ENCODE measurements around the gene FNDC11.

Gene FNDC11

DNA sequence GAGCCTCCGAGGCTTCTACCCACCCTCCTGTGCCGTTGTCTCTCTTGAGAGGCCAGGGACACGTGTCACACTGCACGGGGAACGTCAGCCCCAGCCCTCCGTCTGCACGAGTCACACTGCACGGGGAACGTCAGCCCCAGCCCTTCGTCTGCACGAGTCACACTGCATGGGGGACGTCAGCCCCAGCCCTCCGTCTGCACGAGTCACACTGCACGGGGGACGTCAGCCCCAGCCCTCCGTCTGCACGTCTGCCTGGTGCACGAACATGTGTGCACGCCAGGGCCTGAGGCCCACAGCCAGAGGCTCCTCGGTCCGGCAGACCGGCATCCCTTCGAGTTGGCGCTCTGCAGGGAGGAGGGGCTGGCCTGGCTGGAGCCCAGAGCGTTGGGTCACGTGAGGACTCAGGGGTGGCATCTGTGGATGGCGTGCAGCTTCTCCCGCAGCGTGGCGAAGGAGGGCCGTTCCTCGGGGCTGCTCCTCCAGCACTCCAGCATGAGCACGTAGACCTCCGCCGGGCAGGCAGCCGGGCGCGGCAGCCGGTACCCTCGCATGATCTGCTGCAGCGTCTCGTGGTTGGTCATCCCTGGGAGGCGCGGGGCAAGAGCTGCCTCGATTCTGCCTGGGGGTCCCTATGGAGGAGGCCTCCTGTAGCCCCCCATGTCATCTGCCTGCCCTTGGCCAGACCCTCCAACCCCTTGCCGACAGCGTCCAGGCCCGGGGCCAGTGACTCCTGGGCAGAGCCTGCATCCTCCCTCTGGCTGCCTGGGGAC is 13.4 kb upstream of the FNDC11 start:
- peak; percentile 11 for DNase-seq

DNA sequence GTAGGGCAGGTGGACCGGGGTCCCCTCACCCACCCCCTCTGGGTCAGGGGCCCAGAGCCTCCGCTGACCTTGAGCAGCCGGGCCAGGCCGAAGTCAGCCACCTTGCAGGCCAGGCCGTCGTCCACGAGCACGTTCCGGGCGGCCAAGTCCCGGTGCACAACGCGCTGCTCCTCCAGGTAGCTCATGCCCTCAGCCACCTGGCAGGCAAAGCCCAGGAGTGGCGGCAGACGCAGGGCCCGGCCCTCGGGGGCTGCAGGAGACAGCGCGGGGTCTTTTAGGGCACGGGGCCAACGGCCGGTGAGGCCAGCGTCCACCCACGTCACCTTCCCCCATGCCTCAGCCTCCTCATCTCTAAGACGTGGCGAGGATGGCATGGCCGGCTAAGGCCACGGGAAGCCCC is 12.6 kb upstream of the FNDC11 start:
- DNase-seq, result no peak

DNA sequence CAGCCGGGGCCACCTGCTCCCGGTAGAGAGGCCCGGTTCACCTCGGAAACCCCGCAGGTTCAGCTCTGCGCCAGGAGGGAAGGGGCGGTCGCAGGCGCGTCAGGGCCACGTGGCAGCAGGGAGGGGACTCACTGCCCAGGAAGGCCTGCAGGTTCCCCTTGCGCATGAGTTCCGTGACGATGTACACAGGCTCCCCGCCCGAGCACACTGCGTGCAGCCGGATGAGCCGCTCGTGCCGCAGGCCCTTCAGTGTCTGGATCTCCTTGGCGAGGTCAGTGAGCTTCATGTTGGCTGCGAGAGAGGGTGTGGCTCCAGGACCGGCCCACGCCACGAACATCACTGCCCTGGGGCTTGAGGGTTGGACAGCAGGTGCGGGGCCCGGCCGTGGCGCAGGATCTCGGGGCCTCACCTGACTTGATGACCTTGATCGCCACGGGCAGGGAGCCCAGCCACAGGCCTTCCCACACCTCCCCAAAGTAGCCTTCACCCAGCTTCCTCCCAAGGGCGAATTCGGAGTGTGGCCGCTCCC is 11.9 kb upstream of the FNDC11 start:
- DNase-seq, result no peak

DNA sequence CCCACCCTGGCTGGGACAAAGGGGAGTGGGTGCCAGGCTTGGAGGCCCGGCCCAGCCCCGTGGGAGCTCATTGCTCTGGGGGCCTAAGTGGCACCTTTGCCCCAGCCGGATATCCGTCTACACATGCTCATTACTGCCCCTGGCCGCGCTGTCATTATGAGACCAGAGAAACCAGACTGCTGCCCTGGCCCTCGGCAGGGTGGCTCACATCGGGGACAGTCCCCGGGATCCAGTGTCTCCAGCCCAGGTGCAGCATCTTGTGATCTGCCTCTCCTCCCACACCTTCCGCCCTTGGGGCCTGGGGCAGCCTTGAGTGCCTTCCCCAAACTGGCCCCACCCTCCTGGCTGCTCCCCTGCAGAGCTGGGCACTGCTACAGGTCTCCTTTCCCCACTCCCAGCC is 11.3 kb upstream of the FNDC11 start:
- no peak for DNase-seq

DNA sequence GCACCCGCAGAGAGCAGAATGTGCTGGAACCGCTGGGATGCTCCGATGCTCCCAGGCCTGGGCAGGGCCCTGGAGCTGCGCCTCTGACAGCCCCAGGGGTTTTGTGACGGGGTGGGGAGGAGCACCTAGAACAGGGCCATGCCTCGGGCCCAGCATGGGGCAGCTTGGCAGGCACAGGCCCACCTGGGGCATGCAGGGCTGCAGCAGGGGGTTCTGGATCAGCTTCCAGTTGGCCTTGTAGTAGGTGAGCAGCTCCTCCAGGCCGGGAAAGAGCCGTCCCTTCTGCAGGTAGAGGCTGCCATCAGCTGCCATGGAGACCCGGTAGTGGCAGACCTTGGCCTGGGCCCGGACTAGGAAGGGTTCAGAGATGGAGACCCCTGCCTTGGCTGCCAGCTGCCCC is 10.8 kb upstream of the FNDC11 start:
- DNase-seq, result no peak

DNA sequence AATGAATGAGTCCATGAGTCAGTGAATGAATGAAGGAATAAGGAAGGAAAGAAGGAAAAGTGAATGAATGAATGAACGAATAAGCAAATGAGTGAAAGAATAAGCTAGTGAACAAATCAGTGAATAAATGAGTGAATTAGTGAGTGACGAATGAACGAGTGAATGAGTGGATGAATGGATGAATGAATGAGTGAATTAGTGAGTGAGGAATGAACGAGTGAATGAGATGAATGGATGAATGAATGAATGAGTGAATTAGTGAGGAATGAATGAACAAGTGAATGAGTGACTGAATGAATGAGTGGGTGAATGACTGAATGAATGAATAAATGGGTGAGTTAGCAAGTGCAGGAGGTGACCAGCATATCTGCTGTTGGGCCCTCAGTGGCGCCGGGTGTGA is 10.2 kb upstream of the FNDC11 start:
- DNase-seq, result no peak

DNA sequence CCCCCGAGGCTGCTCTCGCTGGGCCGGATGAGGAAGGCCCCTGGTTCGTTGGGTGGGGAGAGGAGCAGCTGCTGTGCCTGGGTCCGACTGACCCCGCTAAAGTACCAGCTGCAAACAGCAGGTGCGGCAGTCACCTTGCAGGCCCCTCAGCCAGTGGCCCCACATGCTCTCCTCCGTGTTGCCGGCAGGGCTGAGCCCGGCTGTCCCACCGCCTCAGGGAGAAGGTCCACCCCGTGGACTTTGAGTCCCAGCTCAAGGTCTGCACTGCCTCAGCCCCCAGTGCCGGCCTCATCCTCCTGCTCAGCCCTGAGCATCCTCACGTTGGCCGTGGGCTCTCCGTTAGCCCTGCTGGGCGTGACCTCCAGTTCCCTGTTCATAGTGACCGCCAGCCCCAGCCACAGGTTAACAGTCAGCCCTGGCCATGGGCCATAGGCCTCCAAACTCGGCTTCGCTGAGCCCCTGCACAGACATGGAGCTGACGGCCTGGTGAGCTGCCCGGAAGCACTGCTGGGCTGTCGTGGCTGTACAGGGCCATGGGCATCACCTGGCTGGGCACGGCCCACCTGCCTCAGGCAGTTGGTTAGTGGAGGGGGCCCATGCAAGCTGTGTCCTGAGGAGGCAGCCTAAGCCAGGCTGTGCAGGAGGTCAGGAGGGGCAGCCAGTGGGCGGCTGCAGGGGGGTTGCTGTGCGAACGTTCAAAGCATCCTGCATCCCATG is 9.6 kb upstream of the FNDC11 start:
- no peak for DNase-seq

DNA sequence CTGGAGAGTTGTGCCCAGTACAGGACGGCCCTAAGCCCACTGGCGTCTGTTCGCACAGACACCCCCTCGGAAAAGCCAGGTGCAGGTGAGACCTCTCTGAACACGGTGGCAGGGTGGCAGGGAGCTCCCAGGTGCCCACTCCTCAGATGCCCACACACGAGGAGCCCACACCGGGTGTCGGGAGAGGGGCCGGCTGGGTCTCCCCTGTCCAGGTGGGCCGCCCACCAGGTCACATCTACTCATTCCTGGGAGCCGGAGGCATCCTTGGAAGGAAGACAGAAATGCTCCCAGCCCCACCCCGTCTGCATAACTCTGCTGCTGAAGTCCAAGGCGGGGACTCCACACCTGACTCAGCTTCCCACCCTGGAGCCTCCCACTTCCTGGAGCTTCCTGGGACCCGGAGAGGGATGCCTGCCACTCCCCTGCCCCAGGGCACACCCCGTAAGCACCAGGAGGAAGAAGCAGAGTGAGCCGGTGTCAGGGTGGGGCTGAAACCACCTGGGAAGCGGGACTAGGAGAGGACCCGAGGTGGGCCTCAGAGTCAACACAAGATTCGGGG is 8.9 kb upstream of the FNDC11 start:
- DNase-seq, result no peak

DNA sequence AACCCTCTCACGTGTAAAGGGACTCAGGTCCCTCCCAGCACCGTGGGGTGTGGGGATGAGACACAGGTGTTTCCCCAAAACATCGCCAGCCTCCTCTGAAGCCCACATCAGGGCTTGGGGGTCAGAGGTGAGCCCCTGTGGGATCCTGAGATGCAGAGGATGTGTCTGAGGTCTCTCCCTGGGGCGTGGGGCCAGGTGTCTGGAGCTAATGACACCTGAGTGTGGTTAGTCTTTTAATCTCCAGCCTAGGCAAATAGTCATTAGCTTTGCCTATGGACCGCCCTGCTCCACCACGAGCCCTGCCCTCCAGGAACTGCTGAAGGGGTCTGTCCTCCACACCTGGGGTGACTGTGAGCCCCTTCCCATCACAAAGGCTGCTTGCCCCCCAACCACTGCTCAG is 8.1 kb upstream of the FNDC11 start:
- DNase-seq, result no peak

DNA sequence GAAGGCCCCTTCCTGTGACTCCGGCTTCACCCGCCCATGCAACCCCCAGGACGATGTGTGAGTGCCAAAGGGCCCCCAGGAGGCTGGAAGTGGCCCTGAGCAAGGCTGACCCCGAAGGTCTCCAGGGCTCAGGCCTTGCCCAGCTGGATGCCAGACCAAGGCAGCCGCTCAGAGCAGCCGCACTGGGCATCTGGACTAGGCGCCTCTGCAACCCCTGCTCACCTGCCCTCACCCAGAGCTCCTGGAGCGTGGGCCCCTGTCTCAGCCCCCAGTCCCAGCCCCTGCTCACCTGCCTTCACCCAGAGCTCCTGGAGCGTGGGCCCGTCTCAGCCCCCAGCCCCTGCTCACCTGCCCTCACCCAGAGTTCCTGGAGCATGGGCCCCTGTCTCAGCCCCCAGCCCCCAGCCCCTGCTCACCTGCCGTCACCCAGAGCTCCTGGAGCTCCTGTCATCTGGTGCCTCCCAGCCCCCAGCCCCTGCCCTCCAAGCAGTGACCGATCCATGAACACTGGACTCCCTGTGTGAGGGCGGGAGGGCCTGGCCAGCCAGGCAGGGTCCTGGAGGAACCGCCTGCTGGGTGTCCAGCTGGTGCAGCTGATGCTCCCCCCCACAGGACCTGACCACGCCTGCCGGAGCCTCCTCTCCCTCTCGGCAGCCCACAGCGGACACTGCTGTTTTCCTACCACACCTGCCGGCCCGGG is 7.6 kb upstream of the FNDC11 start:
- no peak for DNase-seq

DNA sequence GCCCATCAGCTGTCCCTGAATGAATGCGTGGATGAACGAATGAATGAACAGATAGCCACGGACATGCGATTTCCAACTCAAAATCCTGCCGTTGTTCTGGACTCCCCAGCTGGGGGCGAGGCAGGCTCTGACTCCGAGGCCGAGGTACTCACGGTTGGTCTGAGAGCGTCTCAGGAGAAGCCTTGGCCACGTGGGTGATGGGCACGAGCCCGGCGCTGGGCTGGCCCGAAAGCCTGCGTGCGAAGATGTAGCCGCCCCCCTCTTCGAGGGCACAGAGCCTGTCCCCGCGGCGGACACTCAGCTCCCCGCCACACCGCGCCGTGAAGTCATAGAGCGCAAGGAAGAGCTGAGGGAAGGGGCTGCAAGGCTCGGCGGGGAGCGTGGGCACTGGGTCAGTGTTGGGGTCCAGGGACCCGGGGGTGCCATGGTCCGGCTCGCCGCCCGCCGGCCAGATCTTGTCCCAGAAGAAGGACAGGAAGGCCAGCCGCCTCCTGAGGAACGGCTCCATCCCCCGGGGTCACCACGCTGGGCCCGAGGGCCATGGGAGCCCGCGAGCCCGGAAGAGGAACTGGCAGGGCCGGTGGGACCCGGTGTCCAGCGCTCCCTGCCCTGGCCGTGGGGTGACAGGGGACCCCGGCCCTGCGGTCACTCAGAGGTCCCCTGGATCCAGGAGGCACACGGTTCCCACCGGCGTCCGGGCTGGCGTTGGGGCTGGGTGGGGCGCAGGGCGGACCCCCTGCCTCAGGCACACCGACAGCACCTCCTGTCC is 6.8 kb upstream of the FNDC11 start:
- no peak for DNase-seq

DNA sequence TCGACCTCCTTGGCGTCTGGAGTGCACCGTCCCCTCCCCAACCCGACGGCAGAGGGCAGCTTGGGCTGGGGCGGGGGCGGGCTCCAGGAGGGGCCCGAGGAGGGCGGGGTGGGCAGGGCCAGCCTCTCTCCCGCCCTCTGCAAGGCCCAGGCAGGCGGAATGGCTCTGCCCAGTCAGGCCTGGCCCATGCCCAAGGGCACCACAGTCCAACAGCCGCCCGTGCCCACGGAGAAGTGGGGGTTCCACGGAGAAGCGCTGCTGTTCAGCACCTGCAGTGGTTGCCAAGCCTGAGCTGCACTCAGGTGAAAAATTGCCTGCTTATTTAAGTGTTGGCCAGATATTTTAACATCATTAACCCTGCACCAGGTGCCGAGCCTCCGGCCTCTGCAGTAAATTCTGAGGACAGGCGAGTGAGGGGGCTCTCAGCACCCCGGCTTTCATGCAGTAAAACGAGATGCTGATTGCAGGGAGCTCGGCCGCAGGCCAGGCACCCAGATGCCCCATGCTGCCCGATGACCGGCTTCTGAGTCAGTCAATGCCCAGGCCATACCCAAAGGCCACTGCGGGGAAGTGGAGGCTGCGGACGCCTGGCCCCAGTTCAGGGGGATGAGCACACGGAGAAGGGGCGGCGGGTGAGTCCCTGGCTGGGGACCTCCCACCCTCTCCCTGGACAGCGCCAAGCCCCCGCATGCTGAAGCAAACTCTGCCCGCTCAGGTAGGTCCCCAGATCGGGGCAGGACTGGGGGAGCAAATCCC is 6.1 kb upstream of the FNDC11 start, which contains the start of gene SRMS:
Gene SRMS, minus strand, starts transcription at position 25 of the 756 bp plus-strand sequence. CDS start 286 bp downstream, outside the sequence.
- DNase-seq, result no peak

DNA sequence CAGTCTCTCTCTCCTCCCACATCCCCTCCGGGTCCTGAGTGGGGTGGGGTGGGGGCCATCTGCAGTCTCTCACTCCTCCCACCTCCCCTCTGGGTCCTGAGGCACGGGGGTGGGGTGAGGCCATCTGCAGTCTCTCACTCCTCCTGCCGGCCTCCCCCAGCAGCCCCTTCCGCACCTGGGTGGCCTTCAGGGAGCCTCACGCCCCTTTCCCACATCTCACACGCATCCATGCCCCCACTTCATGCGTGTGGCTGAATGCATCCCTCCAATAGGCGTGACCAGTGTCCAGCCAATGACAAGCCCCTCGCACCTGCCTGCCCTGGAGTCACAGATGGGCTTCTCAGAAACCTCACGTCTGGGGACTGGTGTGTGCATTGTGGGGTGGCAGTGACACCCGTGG is 5.4 kb upstream of the FNDC11 start:
- DNase-seq, result no peak

DNA sequence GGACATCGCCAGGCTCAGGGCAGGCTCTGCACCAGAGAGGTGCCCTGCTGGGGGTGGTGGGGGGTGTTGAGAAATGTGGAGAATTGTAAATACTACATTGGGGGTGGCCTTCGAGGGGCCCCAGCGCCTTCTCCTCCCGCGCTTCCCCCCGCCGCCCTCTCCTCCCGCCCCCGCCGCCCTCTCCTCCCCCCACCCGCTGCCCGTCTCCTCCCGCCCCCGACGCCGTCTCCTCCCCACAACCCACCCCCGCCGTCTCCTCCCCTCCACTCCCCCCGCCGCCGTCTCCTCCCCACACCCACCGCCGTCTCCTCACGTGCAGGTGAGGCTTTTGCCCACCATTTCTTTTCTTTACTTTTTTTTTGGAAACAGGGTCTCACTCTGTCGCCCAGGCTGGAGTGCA is 4.9 kb upstream of the FNDC11 start:
- no peak for DNase-seq

DNA sequence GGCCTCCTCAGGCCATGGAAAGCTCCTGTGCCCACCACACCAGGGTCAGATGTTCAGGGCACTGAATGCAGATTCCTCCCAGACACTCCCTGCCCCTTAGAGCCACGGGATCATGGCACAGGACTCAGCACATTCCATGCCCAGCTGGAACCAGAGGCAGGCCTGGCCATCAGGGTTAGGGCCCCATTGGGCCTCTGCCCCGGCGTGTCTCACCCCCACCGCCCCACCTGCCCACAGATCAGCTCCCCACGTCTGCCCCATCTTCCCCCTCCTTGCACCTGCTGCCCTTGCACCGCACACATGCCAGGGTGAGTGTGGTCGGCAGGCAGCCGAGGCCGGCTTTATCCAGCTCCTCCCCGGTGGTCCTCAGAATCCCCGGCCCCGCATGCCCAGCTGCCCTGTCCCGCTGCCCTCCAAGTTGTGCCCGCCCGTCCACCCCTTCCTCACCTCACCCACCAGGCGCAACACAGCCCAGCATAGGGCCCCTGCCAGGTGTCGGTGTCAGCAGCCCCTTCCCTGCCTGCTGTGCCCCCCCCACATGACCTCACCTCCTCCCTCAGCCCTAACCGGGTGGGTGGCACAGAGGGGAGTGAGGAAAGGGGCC is 4.2 kb upstream of the FNDC11 start:
- DNase-seq, result no peak

DNA sequence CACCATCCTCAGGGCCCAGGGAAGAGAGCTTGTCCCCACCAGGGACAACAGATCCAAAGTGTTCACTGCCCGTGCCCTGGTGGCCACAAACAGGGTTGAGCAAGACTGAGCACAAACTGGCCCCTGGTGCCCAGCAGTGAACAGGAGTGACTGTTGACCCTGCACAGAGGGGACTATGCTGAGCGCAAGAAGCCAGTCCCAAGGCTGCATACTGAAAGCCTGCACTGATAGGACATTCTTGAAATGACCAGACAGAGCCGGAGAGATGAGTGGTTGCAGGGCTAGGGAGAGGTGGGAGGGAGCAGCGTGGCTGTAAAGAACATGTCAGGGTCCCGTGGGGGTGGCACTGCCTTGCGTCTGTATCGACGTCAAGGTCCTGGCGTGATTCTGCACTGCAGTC is 2.9 kb upstream of the FNDC11 start:
- DNase-seq, result no peak

DNA sequence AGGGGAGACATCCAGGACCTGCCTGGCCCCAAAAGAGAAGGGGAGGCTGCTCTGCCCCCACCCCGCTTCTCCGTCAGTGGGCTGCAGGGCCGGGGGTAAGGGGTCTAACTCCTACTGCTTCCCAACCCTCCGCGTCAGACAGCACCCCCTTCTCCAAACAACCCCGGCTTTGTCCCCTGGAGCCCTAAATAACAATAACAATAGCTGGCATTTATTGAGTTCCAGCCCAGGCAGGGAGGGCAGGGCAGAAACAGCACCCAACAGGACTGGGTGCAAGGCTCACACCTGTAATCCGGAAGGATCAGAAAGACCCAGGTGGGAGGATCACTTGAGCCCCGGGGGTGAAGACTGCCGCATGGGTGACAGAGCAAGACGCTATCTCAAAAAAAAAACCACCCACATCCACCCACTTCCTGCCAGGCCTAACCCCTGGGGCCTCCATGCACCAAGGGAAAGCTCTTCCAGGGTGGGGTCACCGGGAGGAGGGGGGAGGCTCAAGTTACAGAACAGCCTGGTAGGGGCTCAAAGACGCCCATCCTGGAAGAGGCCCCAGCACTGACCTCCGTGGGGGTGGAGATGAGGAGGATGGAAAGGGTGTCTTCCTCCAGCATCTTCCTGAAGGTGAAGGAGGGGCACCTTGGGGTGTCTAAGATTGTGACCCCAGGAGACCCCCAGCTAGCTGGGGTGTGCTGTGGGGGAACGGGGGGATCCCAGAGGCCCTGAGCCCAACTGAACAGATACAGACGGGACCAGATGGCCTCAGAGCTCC is 1.3 kb upstream of the FNDC11 start:
- no peak for DNase-seq

DNA sequence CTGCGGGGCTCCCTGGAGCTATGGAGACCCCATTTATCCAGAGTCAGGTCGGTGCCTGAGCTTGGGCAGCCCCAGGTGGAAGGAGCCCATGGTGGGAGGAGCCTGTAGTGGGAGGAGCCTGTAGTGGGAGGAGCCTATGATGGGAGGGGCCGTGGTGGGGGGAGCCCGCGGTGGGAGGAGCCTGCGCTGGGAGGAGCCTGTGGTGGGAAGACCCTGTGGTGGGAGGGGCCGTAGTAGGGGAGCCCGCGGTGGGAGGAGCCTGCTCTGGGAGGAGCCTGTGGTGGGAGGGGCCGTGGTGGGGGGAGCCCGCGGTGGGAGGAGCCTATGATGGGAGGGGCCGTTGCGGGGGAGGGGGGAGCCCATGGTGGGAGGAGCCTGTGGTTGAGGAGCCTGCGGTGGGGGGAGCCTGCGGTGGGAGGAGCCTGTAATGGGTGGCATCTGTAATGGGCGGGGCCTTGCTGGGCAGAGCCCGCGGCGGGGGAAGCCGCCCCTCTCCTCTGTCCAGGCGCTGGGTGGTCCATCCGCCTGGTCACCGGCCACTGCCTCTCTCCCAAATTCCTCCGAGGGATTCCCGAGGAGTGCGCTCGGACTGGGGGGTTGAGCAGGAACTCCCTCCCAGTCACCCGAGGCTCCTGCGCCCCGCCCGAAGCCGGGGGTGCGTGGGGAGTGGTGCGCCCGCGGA is 567 bp upstream of the FNDC11 start:
- DNase-seq, result peak; percentile 83

DNA sequence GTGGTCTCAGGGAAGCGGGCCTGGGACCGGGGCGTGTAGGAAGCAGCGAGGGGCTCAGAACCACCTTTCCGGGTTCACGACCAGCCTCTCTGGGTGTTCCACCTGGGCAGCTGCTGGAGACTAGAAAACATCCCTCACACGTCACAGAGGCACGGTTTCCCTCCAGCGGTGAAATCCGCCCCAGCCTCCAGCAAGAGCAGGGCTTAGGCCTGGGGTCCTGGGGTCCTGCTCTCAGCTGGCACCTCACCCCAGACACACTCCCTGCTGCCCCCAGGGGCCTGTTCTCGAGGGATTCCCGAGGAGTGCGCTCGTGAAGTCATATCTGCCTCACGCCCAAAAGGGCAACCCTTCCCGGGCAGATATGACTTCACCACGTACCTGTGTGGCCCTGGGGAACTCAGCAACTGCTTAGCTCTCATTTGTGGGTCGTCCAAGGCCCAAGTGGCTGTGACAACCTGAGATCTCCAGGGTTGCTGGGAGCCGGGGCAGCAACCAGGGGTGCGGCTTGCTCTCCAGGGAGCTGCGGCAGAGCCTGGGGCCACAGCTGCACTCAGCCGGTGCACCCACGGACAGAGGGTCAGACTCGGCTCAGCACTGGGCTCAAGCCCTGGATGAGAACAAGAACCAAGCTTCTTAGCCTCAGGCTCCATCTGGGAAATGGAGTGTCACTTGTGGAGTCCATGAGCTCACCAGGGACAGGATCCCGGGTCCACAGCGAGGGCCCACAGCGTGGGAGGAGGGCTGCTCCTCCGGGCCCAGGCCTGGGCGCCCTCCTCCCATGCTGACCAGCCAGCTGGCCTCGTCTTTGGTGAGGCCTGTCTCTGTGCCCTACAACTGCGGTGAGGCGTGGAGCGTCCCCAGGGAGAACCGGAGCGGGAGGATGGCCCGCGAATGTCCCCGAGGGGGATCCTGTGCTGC is 661 bp downstream of the FNDC11 start:
- no peak for DNase-seq

Data from T1000 (cell line).